Measurements from ENCODE around the gene TBL1XR1.

TBL1XR1 gene

DNA sequence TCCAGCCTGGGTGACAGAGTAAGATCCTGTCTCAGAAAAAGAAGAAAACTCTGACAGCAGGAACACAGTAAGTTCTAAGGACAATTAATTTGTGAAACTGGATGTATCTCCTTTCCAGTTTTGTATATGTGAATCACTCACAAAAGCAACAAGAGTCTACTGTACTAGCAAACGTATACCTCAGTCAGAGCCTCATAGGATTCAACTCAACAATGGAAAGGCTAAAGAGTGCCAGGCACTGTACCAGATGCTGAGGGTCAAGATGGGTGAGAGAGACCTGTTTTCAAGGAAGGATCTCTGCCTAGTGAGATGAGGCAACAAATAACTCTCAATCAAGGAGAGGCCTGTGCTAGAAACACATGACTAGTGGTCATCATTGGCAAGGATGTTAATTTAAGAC is 14.9 kb downstream of the TBL1XR1 start:
- TF ChIP-seq, protein P1, sequence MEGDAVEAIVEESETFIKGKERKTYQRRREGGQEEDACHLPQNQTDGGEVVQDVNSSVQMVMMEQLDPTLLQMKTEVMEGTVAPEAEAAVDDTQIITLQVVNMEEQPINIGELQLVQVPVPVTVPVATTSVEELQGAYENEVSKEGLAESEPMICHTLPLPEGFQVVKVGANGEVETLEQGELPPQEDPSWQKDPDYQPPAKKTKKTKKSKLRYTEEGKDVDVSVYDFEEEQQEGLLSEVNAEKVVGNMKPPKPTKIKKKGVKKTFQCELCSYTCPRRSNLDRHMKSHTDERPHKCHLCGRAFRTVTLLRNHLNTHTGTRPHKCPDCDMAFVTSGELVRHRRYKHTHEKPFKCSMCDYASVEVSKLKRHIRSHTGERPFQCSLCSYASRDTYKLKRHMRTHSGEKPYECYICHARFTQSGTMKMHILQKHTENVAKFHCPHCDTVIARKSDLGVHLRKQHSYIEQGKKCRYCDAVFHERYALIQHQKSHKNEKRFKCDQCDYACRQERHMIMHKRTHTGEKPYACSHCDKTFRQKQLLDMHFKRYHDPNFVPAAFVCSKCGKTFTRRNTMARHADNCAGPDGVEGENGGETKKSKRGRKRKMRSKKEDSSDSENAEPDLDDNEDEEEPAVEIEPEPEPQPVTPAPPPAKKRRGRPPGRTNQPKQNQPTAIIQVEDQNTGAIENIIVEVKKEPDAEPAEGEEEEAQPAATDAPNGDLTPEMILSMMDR (IDR thresholded peaks at IDR 0.05; ENCODE audit: insufficient read depth, low read length, poor library complexity, severe bottlenecking) = no peak
- Histone ChIP-seq H3K36me3 (ENCODE audit: control insufficient read depth, insufficient read depth, low read length) (no peaks in the 10 kb centered on the region), H3K27me3 (replicated peaks; ENCODE audit: control insufficient read depth, insufficient read depth, low read length) (no peaks in the 10 kb centered on the region), H3K4me3 (replicated peaks; ENCODE audit: low read depth, low read length) (no peak overlapping the region)
- DNase-seq (ENCODE audit: extremely low read depth, insufficient read length) = no peak

DNA sequence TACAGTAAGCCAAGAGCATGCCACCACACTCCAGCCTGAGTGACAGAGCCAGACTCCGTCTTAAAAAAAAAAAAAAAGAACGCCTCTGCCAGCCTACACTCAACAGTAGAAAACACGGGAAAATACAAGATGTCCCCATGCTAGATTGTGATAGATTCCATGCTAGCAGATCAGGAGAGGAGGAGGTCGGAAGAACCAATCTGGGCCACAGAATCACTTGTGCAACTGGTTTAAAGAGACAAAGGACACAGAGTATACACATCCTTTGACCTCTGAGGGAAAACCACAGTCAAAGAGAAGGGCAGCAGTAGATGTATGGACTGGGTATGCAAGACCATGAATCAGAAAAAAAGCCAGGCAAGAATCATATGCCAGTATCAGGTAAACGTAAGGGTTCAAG is 15.9 kb downstream of the TBL1XR1 start:
- H3K27me3 ChIP-seq (replicated peaks; ENCODE audit: control insufficient read depth, insufficient read depth, low read length) = no peaks in the 10 kb centered on the region
- no peak for DNase-seq (ENCODE audit: extremely low read depth, insufficient read length)
- no peaks in the 10 kb centered on the region; the same call in 1 of the 2 replicates for H3K36me3 ChIP-seq (ENCODE audit: control insufficient read depth, insufficient read depth, low read length)
- H3K4me3 ChIP-seq (replicated peaks; ENCODE audit: low read depth, low read length) = no peak overlapping the region
- TF ChIP-seq, protein P1 (IDR thresholded peaks at IDR 0.05; ENCODE audit: insufficient read depth, low read length, poor library complexity, severe bottlenecking) = no peak

DNA sequence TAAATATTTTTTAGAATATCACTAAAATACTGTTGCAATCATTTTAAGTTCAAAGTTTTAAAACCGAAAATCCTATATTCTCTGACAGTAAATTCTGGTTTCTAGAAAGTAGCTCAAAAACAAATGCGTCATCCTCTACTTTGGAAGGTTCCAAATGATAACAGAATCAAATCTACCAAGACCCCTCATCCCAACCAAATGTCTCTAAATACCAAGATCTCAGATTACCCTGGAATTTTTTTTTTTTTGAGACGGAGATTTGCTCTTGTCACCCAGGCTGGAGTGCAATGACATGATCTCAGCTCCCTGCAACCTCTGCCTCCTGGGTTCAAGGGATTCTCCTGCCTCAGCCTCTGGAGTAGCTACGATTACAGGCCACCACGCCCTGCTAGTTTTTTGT is 16.8 kb downstream of the TBL1XR1 start:
- no peak overlapping the region for H3K4me3 ChIP-seq (replicated peaks; ENCODE audit: low read depth, low read length)
- no peaks in the 10 kb centered on the region; the same call in 1 of the 2 replicates for H3K36me3 ChIP-seq (ENCODE audit: control insufficient read depth, insufficient read depth, low read length)
- H3K27me3 ChIP-seq (replicated peaks; ENCODE audit: control insufficient read depth, insufficient read depth, low read length) = no peaks in the 10 kb centered on the region
- DNase-seq (ENCODE audit: extremely low read depth, insufficient read length) = no peak
- TF ChIP-seq, protein P1 (IDR thresholded peaks at IDR 0.05; ENCODE audit: insufficient read depth, low read length, poor library complexity, severe bottlenecking) = no peak

DNA sequence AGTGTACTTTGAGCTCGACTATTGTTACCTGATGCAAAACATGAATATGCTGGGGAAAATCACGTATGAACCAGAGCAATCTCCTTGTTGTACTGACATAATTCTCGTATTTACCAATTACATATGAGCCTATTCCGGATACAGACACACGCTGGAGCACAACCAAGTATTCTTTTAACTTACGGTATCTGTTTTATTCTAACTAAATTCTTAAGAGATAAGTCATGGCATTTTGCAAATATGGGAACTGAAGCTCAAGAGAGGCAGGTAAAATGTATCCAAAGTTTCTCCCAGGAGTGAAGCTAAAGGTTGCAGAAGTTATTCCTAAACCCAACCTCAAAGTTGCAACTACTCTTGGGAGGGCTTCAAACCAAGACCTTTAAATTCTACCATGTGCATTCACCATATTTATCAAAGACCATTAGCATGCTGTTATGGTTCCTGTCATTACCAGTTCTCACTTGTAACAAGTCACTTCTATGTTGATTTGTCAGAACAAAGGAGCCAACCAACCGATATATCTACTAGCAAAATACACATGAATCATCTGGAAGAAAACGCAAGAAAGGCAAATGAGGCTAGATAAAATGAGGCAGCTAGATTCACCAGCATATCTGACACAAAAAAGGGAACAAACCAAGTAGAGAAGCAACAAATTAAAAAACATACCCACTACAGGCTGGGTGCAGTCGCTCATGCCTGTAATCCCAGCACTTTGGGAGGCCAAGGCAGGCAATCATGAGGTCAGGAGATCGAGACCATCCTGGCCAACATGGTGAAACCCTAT is 17.8 kb downstream of the TBL1XR1 start:
- Histone ChIP-seq H3K27me3 (replicated peaks; ENCODE audit: control insufficient read depth, insufficient read depth, low read length) (no peaks in the 10 kb centered on the region), H3K4me3 (replicated peaks; ENCODE audit: low read depth, low read length) (no peak overlapping the region), H3K36me3 (ENCODE audit: control insufficient read depth, insufficient read depth, low read length) (no peaks in the 10 kb centered on the region; the same call in 1 of the 2 replicates)
- DNase-seq (ENCODE audit: extremely low read depth, insufficient read length) = no peak
- TF ChIP-seq, protein P1 (IDR thresholded peaks at IDR 0.05; ENCODE audit: insufficient read depth, low read length, poor library complexity, severe bottlenecking) = no peak

DNA sequence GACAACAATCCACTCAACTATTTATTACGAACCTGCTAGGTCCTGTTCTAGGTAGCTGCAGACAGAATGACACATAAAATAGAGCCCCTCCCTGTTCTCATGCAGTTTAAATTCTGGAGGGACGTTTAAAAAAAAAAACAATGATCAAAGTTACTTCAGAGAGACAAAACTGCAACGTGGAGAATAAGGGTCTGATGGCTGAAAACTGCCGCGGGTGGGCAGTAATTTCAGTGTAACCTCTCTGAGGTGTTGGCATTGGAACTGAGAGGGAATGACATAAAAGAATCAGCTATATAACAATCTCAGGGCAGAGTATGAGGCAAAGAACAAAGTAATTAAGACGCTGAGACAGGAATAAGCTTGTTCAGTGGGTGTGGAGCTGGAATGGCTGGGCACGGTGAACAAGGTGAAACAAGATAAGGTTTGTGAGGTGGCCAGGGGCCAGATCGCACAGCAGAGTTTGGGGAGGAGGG is 19.5 kb downstream of the TBL1XR1 start:
- Histone ChIP-seq H3K36me3 (ENCODE audit: control insufficient read depth, insufficient read depth, low read length) (no peaks in the 10 kb centered on the region; the same call in 1 of the 2 replicates), H3K27me3 (replicated peaks; ENCODE audit: control insufficient read depth, insufficient read depth, low read length) (no peaks in the 10 kb centered on the region)

More for the DNA sequence above, 19.5 kb downstream of the TBL1XR1 start:
- TF ChIP-seq, protein P1 (IDR thresholded peaks at IDR 0.05; ENCODE audit: insufficient read depth, low read length, poor library complexity, severe bottlenecking) = no peak
- H3K4me3 ChIP-seq (replicated peaks; ENCODE audit: low read depth, low read length) = no peak overlapping the region
- DNase-seq (ENCODE audit: extremely low read depth, insufficient read length) = no peak

All from GM06990 (cell line).